Neuronal stem cell (in vitro differentiated cells): ENCODE results near the gene DIDO1.

Experiments
- DNase-seq: peaks from one replicate; pipeline ENCODE4 v3.0.0-alpha.2; 2013; ENCODE audit warnings: low spot score
- H2AFZ ChIP-seq: one replicate; pipeline ENCODE4 v1.6.1; 2013; ENCODE audit warnings: mild to moderate bottlenecking, low read length, inconsistent platforms
- H2AK5ac ChIP-seq: 2 replicates; pipeline ENCODE4 v1.6.1; 2013; ENCODE audit warnings: low read depth, mild to moderate bottlenecking, inconsistent platforms, low read length, moderate library complexity, mixed read lengths
- H2BK120ac ChIP-seq: 2 replicates; pipeline ENCODE4 v1.6.1; 2013; ENCODE audit warnings: low read depth, mild to moderate bottlenecking, inconsistent platforms, low read length, moderate library complexity, mixed read lengths
- H2BK12ac ChIP-seq: one replicate; pipeline ENCODE4 v1.6.1; 2013; ENCODE audit warnings: low read length, inconsistent platforms
- H2BK15ac ChIP-seq: 2 replicates; pipeline ENCODE4 v1.6.1; 2013; ENCODE audit warnings: mild to moderate bottlenecking, low read length, inconsistent platforms, mixed read lengths
- H2BK5ac ChIP-seq: one replicate; pipeline ENCODE4 v1.6.1; 2013; ENCODE audit warnings: inconsistent platforms, mild to moderate bottlenecking, low read length, moderate library complexity
- H3K14ac ChIP-seq: one replicate; pipeline ENCODE4 v1.6.1; 2013; ENCODE audit warnings: low read length, inconsistent platforms
- H3K18ac ChIP-seq: 2 replicates; pipeline ENCODE4 v1.6.1; 2013; ENCODE audit warnings: low read length, inconsistent platforms
- H3K23ac ChIP-seq: 2 replicates; pipeline ENCODE4 v1.6.1; 2013; ENCODE audit warnings: low read depth, mild to moderate bottlenecking, mixed read lengths, low read length, inconsistent platforms; ENCODE audit not compliant: poor library complexity
- H3K27ac ChIP-seq: replicated peaks from 3 replicates; pipeline ENCODE4 v1.5.1; 2013; ENCODE audit warnings: low read length, inconsistent platforms
- H3K27me3 ChIP-seq, 3 experiments: 2 replicates each; pipeline ENCODE4 v1.6.1; 2013; ENCODE audit warnings: low read length in 3 of 3, mild to moderate bottlenecking in 2 of 3, inconsistent platforms in 1 of 3, low read depth in 1 of 3, mixed read lengths in 1 of 3, moderate library complexity in 1 of 3; ENCODE audit not compliant: control insufficient read depth in 3 of 3, insufficient read depth in 3 of 3
- H3K36me3 ChIP-seq, 2 donors: replicated peaks in 1 of 2; 2 replicates each; pipeline ENCODE4 v1.6.1; 2013; ENCODE audit warnings: low read length in 2 of 2; ENCODE audit not compliant: control insufficient read depth in 2 of 2, insufficient read depth in 2 of 2
- H3K4ac ChIP-seq: 2 replicates; pipeline ENCODE4 v1.6.1; 2013; ENCODE audit warnings: inconsistent platforms, mild to moderate bottlenecking, low read length, moderate library complexity
- H3K4me1 ChIP-seq, 2 donors: 1 replicate in 1 of 2; 2 replicates in 1 of 2; pipeline ENCODE4 v1.6.1; 2013; ENCODE audit warnings: low read length in 2 of 2, low read depth in 1 of 2; ENCODE audit not compliant: control insufficient read depth in 2 of 2, insufficient read depth in 1 of 2
- H3K4me2 ChIP-seq: one replicate; pipeline ENCODE4 v1.6.1; 2013; ENCODE audit warnings: mild to moderate bottlenecking, low read length, inconsistent platforms; ENCODE audit not compliant: insufficient read depth, poor library complexity, severe bottlenecking
- H3K4me3 ChIP-seq, 2 donors: 2 replicates each; pipeline ENCODE4 v1.5.1; 2013; ENCODE audit warnings: low read length in 2 of 2, mild to moderate bottlenecking in 2 of 2, inconsistent platforms in 1 of 2, moderate library complexity in 1 of 2
- H3K79me1 ChIP-seq: one replicate; pipeline ENCODE4 v1.6.1; 2013; ENCODE audit warnings: low read depth, mild to moderate bottlenecking, inconsistent platforms, low read length, moderate library complexity
- H3K9ac ChIP-seq: one replicate; pipeline ENCODE4 v1.6.1; 2013; ENCODE audit warnings: mild to moderate bottlenecking, low read depth, low read length, inconsistent platforms; ENCODE audit not compliant: poor library complexity
- H3K9me3 ChIP-seq, 2 donors: replicated peaks in 1 of 2; 2 replicates each; pipeline versions ENCODE3 to v1.6.1; 2013; ENCODE audit warnings: low read length in 2 of 2, mild to moderate bottlenecking in 2 of 2, inconsistent platforms in 1 of 2, low read depth in 1 of 2, mixed read lengths in 1 of 2, moderate library complexity in 1 of 2; ENCODE audit not compliant: control insufficient read depth in 2 of 2, insufficient read depth in 1 of 2
- H4K8ac ChIP-seq: one replicate; pipeline ENCODE4 v1.6.1; 2013; ENCODE audit warnings: low read depth, mild to moderate bottlenecking, inconsistent platforms, low read length, moderate library complexity
- H4K91ac ChIP-seq: one replicate; pipeline ENCODE4 v1.6.1; 2013; ENCODE audit warnings: low read length, low read depth, mild to moderate bottlenecking, inconsistent platforms; ENCODE audit not compliant: poor library complexity
- WGBS, 2 donors: extraction: QIAGEN DNeasy Blood & Tissue Kit; methylation state at CpG; one replicate each; pipeline ENCODE4 v1.1.7; 2013; ENCODE audit warnings: missing lambda C conversion rate in 2 of 2, mixed read lengths in 1 of 2; ENCODE audit not compliant: insufficient read length in 2 of 2, insufficient replicate concordance in 1 of 2; ENCODE audit errors: extremely low coverage in 2 of 2; 5-methylcytosine and 5-hydroxymethylcytosine counted together

DIDO1 gene

GRCh38 chr20:62907384-62908317, 18.7 kb downstream of the DIDO1 start:
- no peak overlapping the region for H4K8ac ChIP-seq
- no CpG with 5 or more reads among the region's 16 CpGs for WGBS, 2 donors

GRCh38 chr20:62906647-62907375, 19.5 kb downstream of the DIDO1 start:
- WGBS, 2 donors, result no CpG with 5 or more reads among the region's 31 CpGs
- H3K23ac ChIP-seq, result no peak overlapping the region
- no peak overlapping the region for H2BK15ac ChIP-seq
- DNase-seq, result no peak
- H3K4ac ChIP-seq, result no peak overlapping the region
- peaks cover 7% of the 10 kb centered on the region for H3K79me1 ChIP-seq
- peak overlapping the region; percentile 11 for H2BK5ac ChIP-seq
- no peak overlapping the region for H2BK12ac ChIP-seq
- no peak overlapping the region for H2AK5ac ChIP-seq
- H3K4me3 ChIP-seq, result no peak overlapping the region
- no peak overlapping the region for H4K91ac ChIP-seq
- H3K9ac ChIP-seq, result no peak overlapping the region
- no peak overlapping the region for H3K27ac ChIP-seq
- H3K27me3 ChIP-seq, result no peaks in the 10 kb centered on the region
- no peaks in the 10 kb centered on the region for H3K9me3 ChIP-seq
- no peak overlapping the region for H3K14ac ChIP-seq
- H3K18ac ChIP-seq, result no peak overlapping the region
- peaks cover 73 to 100% of the 10 kb centered on the region in 2 donors for H3K36me3 ChIP-seq
- H2BK120ac ChIP-seq, result no peak overlapping the region
- no peak overlapping the region for H3K4me2 ChIP-seq
- no peak overlapping the region for H2AFZ ChIP-seq
- no peaks in the 10 kb centered on the region for H3K4me1 ChIP-seq
- no peak overlapping the region for H4K8ac ChIP-seq

More at GRCh38 chr20:62907384-62908317, 18.7 kb downstream of the DIDO1 start:
- Histone ChIP-seq H2BK12ac (no peak overlapping the region), H3K4me2 (no peak overlapping the region), H3K27me3 (no peaks in the 10 kb centered on the region), H2AFZ (no peak overlapping the region), H3K4me3 (no peak overlapping the region), H3K23ac (no peak overlapping the region), H2BK15ac (no peak overlapping the region), H3K9me3 (no peaks in the 10 kb centered on the region), H3K14ac (no peak overlapping the region), H2BK120ac (no peak overlapping the region), H4K91ac (no peak overlapping the region), H3K4ac (no peak overlapping the region), H3K79me1 (peaks cover 11% of the 10 kb centered on the region), H3K27ac (no peak overlapping the region), H2AK5ac (no peak overlapping the region), H3K36me3 (peaks cover 73 to 100% of the 10 kb centered on the region in 2 donors), H3K9ac (no peak overlapping the region), H3K4me1 (no peaks in the 10 kb centered on the region), H3K18ac (no peak overlapping the region), H2BK5ac (no peak overlapping the region)
- DNase-seq, result no peak

- no peak overlapping the region for H3K14ac ChIP-seq
- H3K9ac ChIP-seq, result no peak overlapping the region
- no peaks in the 10 kb centered on the region for H3K9me3 ChIP-seq
- H2BK5ac ChIP-seq, result no peak overlapping the region
- no peak overlapping the region for H3K4me2 ChIP-seq
- no peak for DNase-seq
- no peaks in the 10 kb centered on the region for H3K4me1 ChIP-seq
- no peak overlapping the region for H3K4ac ChIP-seq
- H3K4me3 ChIP-seq, result no peak overlapping the region
- H3K27me3 ChIP-seq, result no peaks in the 10 kb centered on the region
- H2BK12ac ChIP-seq, result no peak overlapping the region
- peaks cover 70 to 100% of the 10 kb centered on the region in 2 donors for H3K36me3 ChIP-seq
- H2BK15ac ChIP-seq, result no peak overlapping the region
- H2AK5ac ChIP-seq, result no peak overlapping the region
- H3K79me1 ChIP-seq, result peaks cover 3% of the 10 kb centered on the region
- H2AFZ ChIP-seq, result no peak overlapping the region
- H3K23ac ChIP-seq, result no peak overlapping the region
- H3K18ac ChIP-seq, result no peak overlapping the region
- no peak overlapping the region for H2BK120ac ChIP-seq
- no peak overlapping the region for H4K91ac ChIP-seq
- no peak overlapping the region for H3K27ac ChIP-seq
- no CpG with 5 or more reads among the region's 16 CpGs for WGBS, 2 donors
- no peak overlapping the region for H4K8ac ChIP-seq
Measured at GRCh38 chr20:62906209-62906608, 20.1 kb downstream of the DIDO1 start.

- WGBS, 2 donors, result no CpG with 5 or more reads among the region's 17 CpGs
Measured at GRCh38 chr20:62905536-62906117, 20.7 kb downstream of the DIDO1 start.

More at GRCh38 chr20:62905536-62906117, 20.7 kb downstream of the DIDO1 start:
- Histone ChIP-seq H3K4me1 (peaks cover 2% of the 10 kb centered on the region in 2 donors), H3K23ac (no peak overlapping the region), H3K79me1 (peaks cover 2% of the 10 kb centered on the region), H3K4ac (no peak overlapping the region), H2BK5ac (no peak overlapping the region), H3K18ac (no peak overlapping the region), H2AFZ (no peak overlapping the region), H2BK120ac (no peak overlapping the region), H3K4me2 (no peak overlapping the region), H3K14ac (no peak overlapping the region), H3K9ac (no peak overlapping the region), H3K4me3 (peak overlapping the region in 1 of 2 donors; percentile 1), H3K27me3 (no peaks in the 10 kb centered on the region), H3K27ac (no peak overlapping the region), H2AK5ac (no peak overlapping the region), H4K8ac (no peak overlapping the region), H2BK12ac (no peak overlapping the region), H3K36me3 (peaks cover 64 to 100% of the 10 kb centered on the region in 2 donors), H3K9me3 (no peaks in the 10 kb centered on the region), H2BK15ac (no peak overlapping the region), H4K91ac (no peak overlapping the region)
- DNase-seq, result no peak
